Neural progenitor cell (in vitro differentiated cells): Measurements from ENCODE around the gene NFIA. TPM values are rescaled to one million over a fixed set of nuclear protein-coding genes. Genes with fewer than 3 reads are reported as not detected.
A peak's percentile ranks its signal among the peaks of the same experiment; 100 is the strongest.

Source experiments
- DNase-seq: peaks from one replicate; pipeline ENCODE4 v3.0.0-alpha.2; 2016; ENCODE audit warnings: low spot score
- H2AFZ ChIP-seq: fragments of 200-600 bp; sonication (generic); replicated peaks from 2 replicates; pipeline ENCODE4 v1.6.1; 2016; ENCODE audit warnings: antibody characterized with exemption
- H3F3A ChIP-seq: fragments of 200-600 bp; sonication (generic); 2 replicates; pipeline ENCODE4 v1.6.1; 2016; ENCODE audit warnings: antibody characterized with exemption, low read depth
- H3K27ac ChIP-seq: fragments of 200-600 bp; sonication (generic); 2 replicates; pipeline ENCODE4 v1.5.1; 2016; ENCODE audit warnings: mild to moderate bottlenecking
- H3K27me3 ChIP-seq: fragments of 200-600 bp; sonication (generic); 2 replicates; pipeline ENCODE4 v1.6.1; 2016; ENCODE audit warnings: mild to moderate bottlenecking, moderate library complexity
- H3K36me3 ChIP-seq: fragments of 200-600 bp; sonication (generic); 2 replicates; pipeline ENCODE4 v1.5.1; 2016
- H3K4me1 ChIP-seq: fragments of 200-600 bp; sonication (generic); 2 replicates; pipeline ENCODE4 v1.6.1; 2016; ENCODE audit warnings: mixed run types
- H3K4me2 ChIP-seq: fragments of 200-600 bp; sonication (generic); 2 replicates; pipeline ENCODE4 v1.6.1; 2016
- H3K4me3 ChIP-seq: fragments of 200-600 bp; sonication (generic); 2 replicates; pipeline ENCODE4 v1.5.1; 2016
- H3K79me2 ChIP-seq: fragments of 200-600 bp; sonication (generic); 2 replicates; pipeline ENCODE4 v1.6.1; 2016; ENCODE audit warnings: low read depth
- H3K9ac ChIP-seq: fragments of 200-600 bp; sonication (generic); 2 replicates; pipeline ENCODE4 v1.6.1; 2016
- H3K9me3 ChIP-seq: fragments of 200-600 bp; sonication (generic); 2 replicates; pipeline ENCODE4 v1.5.1; 2016; ENCODE audit warnings: low read depth
- H4K20me1 ChIP-seq: fragments of 200-600 bp; sonication (generic); 2 replicates; pipeline ENCODE4 v1.6.1; 2016; ENCODE audit warnings: low read depth
- H3K27ac Mint-ChIP-seq: 3 replicates; pipeline ENCODE4 v1.8.0; 2021; ENCODE audit warnings: mixed read lengths
- H3K27me3 Mint-ChIP-seq: 2 replicates; pipeline ENCODE4 v1.8.0; 2022; ENCODE audit warnings: low read depth, mild to moderate bottlenecking, inconsistent platforms, moderate library complexity, mixed read lengths; ENCODE audit not compliant: insufficient read depth
- H3K36me3 Mint-ChIP-seq: 3 replicates; pipeline ENCODE4 v1.8.0; 2021; ENCODE audit warnings: mixed read lengths
- H3K4me1 Mint-ChIP-seq: 3 replicates; pipeline ENCODE4 v1.8.0; 2021; ENCODE audit warnings: mixed read lengths
- H3K4me3 Mint-ChIP-seq: 3 replicates; pipeline ENCODE4 v1.8.0; 2021; ENCODE audit warnings: mild to moderate bottlenecking, moderate library complexity, mixed read lengths
- H3K9me3 Mint-ChIP-seq: 3 replicates; pipeline ENCODE4 v1.8.0; 2020; ENCODE audit warnings: mixed read lengths
- EZH2 ChIP-seq: fragments of 200-600 bp; sonication (generic); IDR thresholded peaks from 2 replicates; pipeline ENCODE4 v1.6.1; 2017; ENCODE audit warnings: antibody characterized with exemption, mild to moderate bottlenecking, moderate library complexity
- EZH2phosphoT487 ChIP-seq: fragments of 200-600 bp; sonication (generic); IDR thresholded peaks from 2 replicates; pipeline ENCODE4 v1.6.1; 2017; ENCODE audit warnings: antibody characterized with exemption
- total RNA-seq: library from RNA; depleted of rRNA; stranded (reverse); fragments of >200 nt; gene quantifications from 2 replicates; pipeline ENCODE4 v1.2.3, GENCODE V29; 2015; ENCODE audit warnings: low replicate concordance
- TF ChIP-seq, protein P1 (sequence below): fragments of 200-600 bp; sonication (generic); IDR thresholded peaks from 2 replicates; pipeline ENCODE4 v1.5.1; 2017; ENCODE audit warnings: antibody characterized with exemption, mild to moderate bottlenecking

Gene NFIA
- total RNA-seq, 1 donor from 2014 or later, result 5.3 TPM

DNA sequence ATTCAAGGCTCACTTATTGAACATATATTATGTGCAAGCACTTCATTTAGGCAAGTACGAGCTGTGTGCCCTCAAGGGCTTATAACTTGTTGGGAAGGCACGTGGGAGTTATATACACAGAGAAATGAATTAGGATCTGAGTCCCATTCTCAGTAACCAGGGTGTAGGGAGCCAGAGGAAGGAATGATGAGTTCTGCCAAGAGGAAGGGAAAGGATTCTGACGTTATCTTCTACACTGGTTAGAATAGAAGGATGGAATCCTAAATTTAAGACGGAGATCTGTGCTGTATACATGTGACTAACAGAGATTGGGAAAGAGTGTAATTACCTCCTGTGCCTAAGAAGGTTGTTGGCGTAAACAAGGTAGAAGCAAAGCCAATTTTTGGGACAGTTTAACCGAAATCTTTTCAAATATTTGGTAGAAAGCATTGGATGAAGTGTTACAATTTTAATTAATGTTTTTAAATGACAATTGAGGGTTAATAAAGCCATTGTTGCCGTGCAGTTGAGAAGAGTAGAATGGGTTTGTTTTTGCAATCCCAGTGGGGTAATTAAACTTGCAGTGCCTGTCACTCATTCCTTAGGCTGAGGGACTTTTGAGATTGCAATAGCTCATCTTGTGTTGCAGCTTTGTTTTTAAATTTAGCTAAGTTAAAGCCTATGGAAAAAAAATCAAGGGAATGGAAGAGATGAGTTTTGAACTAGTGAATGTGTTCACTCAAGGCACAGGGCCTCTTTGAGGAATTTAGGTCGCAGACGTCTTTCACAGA, 177.2 kb downstream of the NFIA start:
- Histone ChIP-seq H3K9ac (no peak overlapping the region), H3F3A (peaks cover 8% of the 10 kb centered on the region), H4K20me1 (no peaks in the 10 kb centered on the region), H3K4me1 (peaks cover 13% of the 10 kb centered on the region), H3K27me3 (no peaks in the 10 kb centered on the region), H3K4me2 (no peak overlapping the region), H3K36me3 (no peaks in the 10 kb centered on the region), H3K27ac (no peak overlapping the region), H3K4me3 (no peak overlapping the region), H3K9me3 (no peaks in the 10 kb centered on the region), H3K79me2 (no peaks in the 10 kb centered on the region), H2AFZ (peak overlapping the region; percentile 2)
- DNase-seq, result no peak
- Mint-ChIP-seq H3K27me3 (peaks cover 2% of the 10 kb centered on the region), H3K4me1 (peaks cover 6% of the 10 kb centered on the region), H3K9me3 (no peaks in the 10 kb centered on the region), H3K4me3 (no peak overlapping the region), H3K36me3 (no peaks in the 10 kb centered on the region), H3K27ac (no peak overlapping the region)
- TF ChIP-seq, protein P1, sequence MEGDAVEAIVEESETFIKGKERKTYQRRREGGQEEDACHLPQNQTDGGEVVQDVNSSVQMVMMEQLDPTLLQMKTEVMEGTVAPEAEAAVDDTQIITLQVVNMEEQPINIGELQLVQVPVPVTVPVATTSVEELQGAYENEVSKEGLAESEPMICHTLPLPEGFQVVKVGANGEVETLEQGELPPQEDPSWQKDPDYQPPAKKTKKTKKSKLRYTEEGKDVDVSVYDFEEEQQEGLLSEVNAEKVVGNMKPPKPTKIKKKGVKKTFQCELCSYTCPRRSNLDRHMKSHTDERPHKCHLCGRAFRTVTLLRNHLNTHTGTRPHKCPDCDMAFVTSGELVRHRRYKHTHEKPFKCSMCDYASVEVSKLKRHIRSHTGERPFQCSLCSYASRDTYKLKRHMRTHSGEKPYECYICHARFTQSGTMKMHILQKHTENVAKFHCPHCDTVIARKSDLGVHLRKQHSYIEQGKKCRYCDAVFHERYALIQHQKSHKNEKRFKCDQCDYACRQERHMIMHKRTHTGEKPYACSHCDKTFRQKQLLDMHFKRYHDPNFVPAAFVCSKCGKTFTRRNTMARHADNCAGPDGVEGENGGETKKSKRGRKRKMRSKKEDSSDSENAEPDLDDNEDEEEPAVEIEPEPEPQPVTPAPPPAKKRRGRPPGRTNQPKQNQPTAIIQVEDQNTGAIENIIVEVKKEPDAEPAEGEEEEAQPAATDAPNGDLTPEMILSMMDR, result no peak
- TF ChIP-seq EZH2 (no peak), EZH2phosphoT487 (no peak)

DNA sequence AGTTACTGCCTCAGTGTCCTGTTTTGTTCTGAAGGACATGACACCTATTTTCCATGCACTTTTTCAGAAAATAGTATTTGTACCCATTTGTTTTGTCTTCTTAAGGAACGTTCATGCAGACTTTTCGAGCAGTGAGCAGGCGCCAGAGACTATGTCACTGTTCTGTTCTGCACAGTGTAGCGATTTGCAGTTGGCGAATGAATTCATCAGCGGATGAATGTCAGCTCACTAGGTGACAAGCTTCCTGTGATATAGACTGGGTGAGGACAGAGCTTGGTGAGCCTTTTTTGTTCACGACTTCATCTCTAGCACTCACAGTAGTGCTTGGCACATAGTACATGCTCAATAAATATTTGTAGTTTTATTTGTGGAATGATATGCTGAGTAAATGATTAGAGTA, 177.8 kb downstream of the NFIA start:
- Histone ChIP-seq H3K27me3 (no peaks in the 10 kb centered on the region), H3K79me2 (no peaks in the 10 kb centered on the region), H3K9me3 (no peaks in the 10 kb centered on the region), H3K4me1 (peaks cover 7% of the 10 kb centered on the region), H3K27ac (no peak overlapping the region), H2AFZ (no peak overlapping the region), H3K9ac (no peak overlapping the region), H3K36me3 (no peaks in the 10 kb centered on the region), H3K4me2 (no peak overlapping the region), H4K20me1 (no peaks in the 10 kb centered on the region), H3K4me3 (no peak overlapping the region), H3F3A (peaks cover 8% of the 10 kb centered on the region)
- H3K4me3 Mint-ChIP-seq, result no peak overlapping the region
- H3K36me3 Mint-ChIP-seq, result no peaks in the 10 kb centered on the region
- H3K4me1 Mint-ChIP-seq, result peaks cover under 1% of the 10 kb centered on the region
- H3K9me3 Mint-ChIP-seq, result no peaks in the 10 kb centered on the region
- peaks cover 2% of the 10 kb centered on the region for H3K27me3 Mint-ChIP-seq
- DNase-seq, result no peak
- TF ChIP-seq, protein P1, result no peak
- no peak for TF ChIP-seq EZH2
- TF ChIP-seq EZH2phosphoT487, result no peak
- H3K27ac Mint-ChIP-seq, result no peak overlapping the region

DNA sequence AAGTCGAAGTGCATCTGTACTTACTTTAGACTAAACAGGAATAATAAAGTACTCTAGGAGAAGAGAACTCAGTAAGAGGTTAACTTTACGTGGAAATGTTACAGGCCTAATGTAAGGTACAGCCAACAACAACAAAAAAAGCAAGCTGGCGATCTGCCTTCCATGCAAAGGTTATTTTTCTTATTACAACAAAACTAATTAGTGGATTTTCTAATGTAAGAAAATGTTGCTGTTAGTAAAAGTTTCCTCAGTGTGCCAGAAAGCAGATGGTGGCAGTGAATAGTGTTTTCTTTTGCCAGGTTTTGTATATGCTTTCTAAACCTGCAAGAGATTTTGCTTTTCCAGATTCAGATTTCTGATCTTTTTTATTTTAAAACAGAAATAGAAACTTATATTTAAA, 179.2 kb downstream of the NFIA start:
- Mint-ChIP-seq H3K27ac (no peak overlapping the region), H3K4me1 (no peaks in the 10 kb centered on the region), H3K4me3 (no peak overlapping the region), H3K9me3 (no peaks in the 10 kb centered on the region), H3K36me3 (no peaks in the 10 kb centered on the region), H3K27me3 (peaks cover 2% of the 10 kb centered on the region)
- H3K27ac ChIP-seq, result no peak overlapping the region
- peaks cover 8% of the 10 kb centered on the region for H3F3A ChIP-seq
- DNase-seq, result no peak
- no peaks in the 10 kb centered on the region for H3K79me2 ChIP-seq
- H3K9me3 ChIP-seq, result no peaks in the 10 kb centered on the region
- H3K4me1 ChIP-seq, result peaks cover 5% of the 10 kb centered on the region
- H3K9ac ChIP-seq, result no peak overlapping the region
- H2AFZ ChIP-seq, result no peak overlapping the region
- H3K4me3 ChIP-seq, result no peak overlapping the region
- H3K4me2 ChIP-seq, result no peak overlapping the region
- TF ChIP-seq EZH2phosphoT487 (no peak), EZH2 (no peak)
- TF ChIP-seq, protein P1, result no peak
- H4K20me1 ChIP-seq, result no peaks in the 10 kb centered on the region
- H3K36me3 ChIP-seq, result no peaks in the 10 kb centered on the region
- H3K27me3 ChIP-seq, result no peaks in the 10 kb centered on the region
